Urinary bladder (tissue), 4 donors: ENCODE measurements around the gene SP2. TPM values are rescaled to one million over a fixed set of nuclear protein-coding genes. Genes with fewer than 3 reads are reported as not detected.

Experiments
- DNase-seq: peaks from one replicate; pipeline ENCODE4 v3.0.0-alpha.2; 2015; ENCODE audit errors: extremely low spot score
- H3K27ac ChIP-seq: one replicate; pipeline ENCODE4 v1.5.1; 2013; ENCODE audit warnings: low read depth, mild to moderate bottlenecking, moderate library complexity
- H3K36me3 ChIP-seq: one replicate; pipeline ENCODE4 v1.6.1; 2013; ENCODE audit warnings: mild to moderate bottlenecking, moderate library complexity; ENCODE audit not compliant: insufficient read depth
- H3K4me1 ChIP-seq: one replicate; pipeline ENCODE4 v1.6.1; 2013; ENCODE audit warnings: mild to moderate bottlenecking, moderate library complexity; ENCODE audit not compliant: insufficient read depth
- H3K4me3 ChIP-seq: one replicate; pipeline ENCODE4 v1.5.1; 2013; ENCODE audit warnings: low read depth, low read length
- WGBS: extraction: QIAGEN DNeasy Blood & Tissue Kit; methylation state at CpG from one replicate; pipeline ENCODE4 v1.1.7; 2013; 5-methylcytosine and 5-hydroxymethylcytosine counted together
- polyA plus RNA-seq: library from polyadenylated mRNA; stranded (reverse); fragments of 200-250 nt; gene quantifications from one replicate; pipeline ENCODE4 v1.2.3, GENCODE V29; 2013
- total RNA-seq: library from RNA; depleted of rRNA; stranded (reverse); fragments of >200 nt; gene quantifications from one replicate; pipeline ENCODE4 v1.2.3, GENCODE V29; 2014
- donor health status: healthy with polysubstance abuse.
- donor health status: healthy.

The SP2 gene
- total and polyA plus RNA-seq, 2 donors: 1.9 to 16.0 TPM

- WGBS: 27% methylated on average over 9 of the region's 9 CpGs
- Histone ChIP-seq H3K4me3 (no peak overlapping the region), H3K27ac (no peak overlapping the region), H3K4me1 (no peaks in the 10 kb centered on the region), H3K36me3 (no peaks in the 10 kb centered on the region)
- no peak for DNase-seq
Observed at GRCh38 chr17:47877368-47878034, 18.5 kb upstream of the SP2 start.

GRCh38 chr17:47878203-47879027 lies 17.6 kb upstream of the SP2 start:
- Histone ChIP-seq H3K36me3 (no peaks in the 10 kb centered on the region), H3K4me1 (peaks cover 2% of the 10 kb centered on the region), H3K4me3 (no peak overlapping the region), H3K27ac (no peak overlapping the region)
- DNase-seq: no peak
- WGBS: 49% methylated on average over 10 of the region's 10 CpGs

GRCh38 chr17:47879028-47879585 lies 16.9 kb upstream of the SP2 start:
- no peak overlapping the region for H3K4me3 ChIP-seq
- no peaks in the 10 kb centered on the region for H3K36me3 ChIP-seq
- peaks cover 2% of the 10 kb centered on the region for H3K4me1 ChIP-seq
- DNase-seq: no peak
- H3K27ac ChIP-seq: no peak overlapping the region
- 56% methylated on average over 2 of the region's 2 CpGs for WGBS

GRCh38 chr17:47879776-47880454 lies 16.1 kb upstream of the SP2 start:
- Histone ChIP-seq H3K36me3 (no peaks in the 10 kb centered on the region), H3K4me3 (no peak overlapping the region), H3K4me1 (peaks cover 2% of the 10 kb centered on the region), H3K27ac (no peak overlapping the region)
- WGBS: 83% methylated on average over 8 of the region's 8 CpGs
- no peak for DNase-seq

DNA sequence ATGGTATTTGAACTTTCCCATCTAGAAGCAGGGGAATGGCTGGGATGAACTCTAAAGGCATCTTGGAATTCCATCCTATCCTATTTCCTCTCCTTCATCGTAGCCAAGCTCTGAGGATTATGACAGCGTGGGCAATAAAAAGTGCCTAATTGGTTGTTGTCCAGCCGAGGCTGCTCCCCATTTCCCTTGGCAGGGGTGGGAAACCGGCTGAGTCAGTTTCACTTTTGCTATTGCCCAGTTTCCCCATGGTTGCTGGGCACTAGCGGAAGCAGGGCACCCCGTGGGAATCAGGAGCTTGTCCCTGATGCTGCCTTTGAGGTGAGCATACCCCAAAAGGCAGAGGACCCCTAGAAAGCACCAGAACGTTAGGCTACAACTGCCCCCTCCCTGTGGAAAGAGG lies 13.8 kb upstream of the SP2 start:
- H3K4me3 ChIP-seq: no peak overlapping the region
- no peak for DNase-seq
- peaks cover 2% of the 10 kb centered on the region for H3K4me1 ChIP-seq
- WGBS: 42% methylated on average over 7 of the region's 7 CpGs
- no peak overlapping the region for H3K27ac ChIP-seq
- no peaks in the 10 kb centered on the region for H3K36me3 ChIP-seq

- peaks cover 2% of the 10 kb centered on the region for H3K4me1 ChIP-seq
- 86% methylated on average over 9 of the region's 9 CpGs for WGBS
- H3K27ac ChIP-seq: no peak overlapping the region
- no peak for DNase-seq
- no peaks in the 10 kb centered on the region for H3K36me3 ChIP-seq
- H3K4me3 ChIP-seq: no peak overlapping the region
Observed at GRCh38 chr17:47882695-47883588, 13.1 kb upstream of the SP2 start.

DNA sequence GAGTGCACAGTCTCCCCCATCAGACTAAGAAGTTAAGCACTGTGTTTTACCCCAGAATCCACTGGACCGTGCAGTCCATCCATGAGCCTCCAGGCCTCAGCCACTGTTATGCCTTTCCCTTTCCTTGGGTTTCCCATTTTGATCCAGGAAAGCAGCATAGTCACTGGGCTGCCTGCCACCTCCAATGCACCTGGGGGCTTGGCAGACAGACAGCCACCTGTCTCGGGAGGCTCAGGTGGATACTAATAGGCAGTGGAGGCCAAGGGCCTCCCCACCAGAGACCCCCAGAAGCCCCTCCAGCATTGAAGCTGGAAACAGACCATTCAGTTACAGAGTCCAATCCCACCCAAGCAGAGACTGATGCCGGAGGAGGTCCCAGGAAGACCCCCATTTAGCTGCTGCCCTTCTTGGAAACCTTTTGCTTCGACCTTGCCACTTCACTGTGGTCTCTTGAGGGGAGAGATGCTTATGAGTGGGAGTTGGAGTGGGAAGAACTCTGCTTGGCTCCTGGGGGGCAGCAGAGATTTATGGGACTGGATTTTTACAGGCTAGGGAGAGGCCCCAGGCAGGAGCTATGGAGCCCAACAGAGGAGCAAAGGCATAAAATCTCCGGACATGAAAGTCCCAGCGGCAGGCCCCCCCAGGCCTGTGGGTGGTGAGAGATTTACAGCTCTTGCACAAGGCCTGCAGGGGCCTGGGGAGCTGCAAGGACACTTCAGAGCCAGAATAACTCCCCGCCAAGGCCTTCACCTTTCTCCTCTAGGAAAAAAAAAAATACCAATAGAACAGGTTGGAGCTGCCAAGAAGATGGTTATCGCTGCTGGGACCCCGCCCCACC lies 12.2 kb upstream of the SP2 start:
- Histone ChIP-seq H3K36me3 (no peaks in the 10 kb centered on the region), H3K4me3 (no peak overlapping the region), H3K4me1 (peaks cover 2% of the 10 kb centered on the region), H3K27ac (no peak overlapping the region)
- DNase-seq: no peak
- 48% methylated on average over 9 of the region's 9 CpGs for WGBS

- Histone ChIP-seq H3K27ac (no peak overlapping the region), H3K4me1 (peaks cover 2% of the 10 kb centered on the region), H3K4me3 (no peak overlapping the region), H3K36me3 (no peaks in the 10 kb centered on the region)
- no peak for DNase-seq
- WGBS: 37% methylated on average over 5 of the region's 5 CpGs
Observed at GRCh38 chr17:47884427-47884740, 11.7 kb upstream of the SP2 start.

DNA sequence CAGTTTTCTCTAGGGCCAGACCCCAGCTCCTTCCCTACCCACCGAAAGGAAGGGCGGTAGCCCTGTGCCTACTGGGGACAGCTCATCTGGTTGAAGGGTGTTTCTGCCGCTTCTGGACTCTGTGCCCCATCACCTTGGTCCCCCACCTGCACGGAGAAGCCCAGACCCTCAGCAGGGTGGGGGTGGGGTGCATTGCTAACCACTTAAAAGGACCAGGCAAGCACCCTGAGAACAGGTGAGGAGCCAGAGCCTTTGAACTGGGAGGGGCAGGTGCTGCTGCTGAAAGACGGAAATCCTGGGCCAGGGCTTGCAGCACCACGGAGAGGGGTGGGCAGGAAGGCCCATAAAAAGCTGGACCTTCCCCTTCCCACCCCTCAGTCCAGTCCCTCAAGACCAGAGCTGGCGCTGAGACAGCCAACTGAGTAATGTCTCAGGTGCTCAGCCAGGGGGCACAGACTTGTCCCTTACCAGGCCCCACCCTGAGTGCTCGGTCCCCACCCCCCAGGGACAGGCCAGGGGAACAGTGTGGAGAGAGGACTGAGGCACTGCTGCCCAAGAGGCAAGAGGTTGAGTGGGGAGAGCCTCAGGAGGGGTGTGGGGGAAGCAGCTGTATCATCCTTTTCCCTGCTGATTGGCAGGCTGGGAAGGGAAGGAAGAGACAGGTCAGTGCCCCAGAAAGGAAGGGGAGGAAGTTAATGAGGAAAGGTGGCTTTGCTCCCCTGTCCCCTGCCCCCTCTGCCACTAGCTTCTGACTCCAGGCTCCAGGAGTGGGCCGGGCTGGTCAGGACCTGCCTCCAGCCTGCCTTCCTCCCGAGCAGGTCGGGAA lies 10.9 kb upstream of the SP2 start:
- DNase-seq: no peak
- Histone ChIP-seq H3K4me3 (no peak overlapping the region), H3K36me3 (no peaks in the 10 kb centered on the region), H3K27ac (peak overlapping the region; percentile 44), H3K4me1 (peaks cover 2% of the 10 kb centered on the region)
- 55% methylated on average over 11 of the region's 11 CpGs for WGBS

DNA sequence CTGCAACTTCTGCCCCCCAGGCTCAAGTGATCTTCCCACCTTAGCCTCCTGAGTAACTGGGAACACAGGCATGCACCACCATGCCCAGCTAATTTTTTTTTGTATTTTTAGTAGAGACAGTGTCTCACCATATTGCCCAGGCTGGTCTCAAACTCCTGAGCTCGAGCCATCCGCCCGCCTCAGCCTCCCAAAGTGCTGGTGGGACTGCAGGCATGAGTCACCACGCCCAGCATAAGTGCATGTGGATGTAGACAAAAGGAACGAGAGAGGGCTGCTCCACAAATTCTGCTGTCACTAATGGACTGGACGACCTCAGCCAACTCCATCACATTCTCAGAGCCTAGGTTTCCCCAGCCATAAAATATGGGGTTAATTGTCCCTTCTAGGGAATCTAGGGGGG lies 7.7 kb upstream of the SP2 start:
- H3K4me1 ChIP-seq: no peaks in the 10 kb centered on the region
- no peaks in the 10 kb centered on the region for H3K36me3 ChIP-seq
- no peak for DNase-seq
- no peak overlapping the region for H3K4me3 ChIP-seq
- 69% methylated on average over 6 of the region's 6 CpGs for WGBS
- no peak overlapping the region for H3K27ac ChIP-seq

DNA sequence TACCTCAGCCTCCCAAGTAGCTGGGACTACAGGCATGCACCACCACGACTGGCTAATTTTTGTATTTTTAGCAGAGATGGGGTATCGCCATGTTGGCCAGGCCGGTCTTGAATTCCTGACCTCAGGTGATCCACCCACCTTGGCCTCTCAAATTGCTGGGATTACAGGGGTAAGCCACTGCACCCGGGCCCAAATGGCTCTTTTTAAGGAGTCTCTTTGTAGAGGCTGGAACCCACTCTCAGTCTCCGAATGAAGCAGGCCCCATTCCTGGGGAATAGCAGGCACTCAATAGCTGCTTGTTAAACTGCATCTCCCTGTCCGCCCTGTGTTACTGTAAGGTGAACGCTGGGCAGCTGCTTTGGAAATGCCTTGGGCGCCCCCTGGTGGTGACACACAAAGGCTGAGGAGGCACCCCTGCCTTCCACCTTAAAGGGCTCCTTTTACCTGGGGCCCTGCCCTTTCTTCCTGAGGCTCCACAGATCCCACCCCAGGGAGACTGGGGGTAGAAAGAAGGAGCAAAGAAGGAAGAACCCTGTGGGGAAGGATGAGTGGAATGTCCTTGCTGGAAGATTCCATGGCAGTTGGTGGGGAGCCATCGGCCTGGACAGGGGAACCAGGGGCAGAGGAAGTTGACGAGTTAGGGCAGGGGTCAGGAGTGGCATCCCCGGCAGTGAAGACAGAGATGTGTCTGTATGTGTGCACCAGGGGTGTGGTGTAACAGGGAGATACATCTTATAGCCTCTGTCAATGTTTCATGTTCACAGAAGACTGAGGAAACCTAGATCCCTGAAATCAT lies 6.1 kb upstream of the SP2 start:
- Histone ChIP-seq H3K4me1 (no peaks in the 10 kb centered on the region), H3K27ac (no peak overlapping the region), H3K36me3 (no peaks in the 10 kb centered on the region), H3K4me3 (no peak overlapping the region)
- 40% methylated on average over 11 of the region's 11 CpGs for WGBS
- peak; percentile 55 for DNase-seq
